Thyroid gland (tissue), 4 donors: ENCODE results near the gene LGR6.

Source experiments
- POLR2A ChIP-seq, 2 donors: fragments of 450-650 bp; IDR thresholded peaks; one replicate each; pipeline ENCODE4 v1.6.1; 2017; ENCODE audit warnings: antibody characterized with exemption in 2 of 2, mild to moderate bottlenecking in 2 of 2, moderate library complexity in 1 of 2
- TF ChIP-seq, protein P1 (sequence below), 6 experiments: fragments of 200-600 bp in 3 of 6; fragments of 450-650 bp in 3 of 6; sonication (generic) in 3 of 6; IDR thresholded peaks; one replicate each; pipeline ENCODE4 v1.5.1; 2016 to 2019; ENCODE audit warnings: antibody characterized with exemption in 6 of 6, mild to moderate bottlenecking in 2 of 6, inconsistent platforms in 1 of 6, moderate library complexity in 1 of 6

DNA sequence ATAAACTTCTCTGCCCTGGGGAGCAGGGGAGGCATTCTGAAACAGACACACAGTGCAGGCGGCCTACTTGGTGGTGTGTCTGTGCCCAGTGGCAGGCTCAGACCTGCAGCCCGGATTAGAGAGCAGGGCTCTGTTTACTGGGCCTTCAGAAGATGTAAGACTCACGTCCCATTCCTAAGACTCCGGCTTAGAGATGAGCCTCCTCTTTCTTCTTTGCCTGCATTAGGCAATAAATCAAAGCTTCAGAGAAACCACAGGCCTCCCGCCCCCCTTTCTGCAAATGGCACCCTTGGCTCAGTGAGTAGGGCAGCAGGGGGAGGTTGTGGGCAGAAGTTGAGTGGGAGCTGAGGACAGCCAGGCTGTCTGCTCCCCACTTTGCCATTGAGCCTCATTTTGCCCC, 35.8 kb downstream of the LGR6 start:
- TF ChIP-seq, protein P1, sequence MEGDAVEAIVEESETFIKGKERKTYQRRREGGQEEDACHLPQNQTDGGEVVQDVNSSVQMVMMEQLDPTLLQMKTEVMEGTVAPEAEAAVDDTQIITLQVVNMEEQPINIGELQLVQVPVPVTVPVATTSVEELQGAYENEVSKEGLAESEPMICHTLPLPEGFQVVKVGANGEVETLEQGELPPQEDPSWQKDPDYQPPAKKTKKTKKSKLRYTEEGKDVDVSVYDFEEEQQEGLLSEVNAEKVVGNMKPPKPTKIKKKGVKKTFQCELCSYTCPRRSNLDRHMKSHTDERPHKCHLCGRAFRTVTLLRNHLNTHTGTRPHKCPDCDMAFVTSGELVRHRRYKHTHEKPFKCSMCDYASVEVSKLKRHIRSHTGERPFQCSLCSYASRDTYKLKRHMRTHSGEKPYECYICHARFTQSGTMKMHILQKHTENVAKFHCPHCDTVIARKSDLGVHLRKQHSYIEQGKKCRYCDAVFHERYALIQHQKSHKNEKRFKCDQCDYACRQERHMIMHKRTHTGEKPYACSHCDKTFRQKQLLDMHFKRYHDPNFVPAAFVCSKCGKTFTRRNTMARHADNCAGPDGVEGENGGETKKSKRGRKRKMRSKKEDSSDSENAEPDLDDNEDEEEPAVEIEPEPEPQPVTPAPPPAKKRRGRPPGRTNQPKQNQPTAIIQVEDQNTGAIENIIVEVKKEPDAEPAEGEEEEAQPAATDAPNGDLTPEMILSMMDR (IDR thresholded peaks at IDR 0.05): no peak
- TF ChIP-seq POLR2A (IDR thresholded peaks at IDR 0.05): no peak
